Caco-2 (cell line): ENCODE data around the gene JARID2. TPM values are rescaled to one million over a fixed set of nuclear protein-coding genes. Genes with fewer than 3 reads are reported as not detected.

Experiments
- BruUV-seq: library from RNA; stranded (reverse); fragments of 400-500 nt; replicated peaks from 2 replicates; lab custom pipeline; 2021; lab: Mats Ljungman, UMichigan
- CTCF ChIA-PET: fragments of 300-600 bp; sonication (Branson Sonifier 250); formaldehyde crosslinking; loops from one replicate; lab custom pipeline; 2022; ENCODE audit warnings: antibody characterized with exemption; lab: Charles Lee
- POLR2A ChIA-PET: fragments of 300-600 bp; sonication (Branson Sonifier 250); formaldehyde crosslinking; loops from one replicate; lab custom pipeline; 2022; ENCODE audit warnings: antibody characterized with exemption; lab: Charles Lee
- DNase-seq, 2 experiments: peaks; one replicate each; pipeline versions ENCODE4 v3.0.0 to v3.0.0-alpha.2; 2020 to 2022
- H3K27me3 ChIP-seq: replicated peaks from 2 replicates; pipeline ENCODE4 v1.6.0; 2011; ENCODE audit warnings: low read length; ENCODE audit not compliant: control insufficient read depth, insufficient read depth
- H3K36me3 ChIP-seq: 2 replicates; pipeline ENCODE4 v1.5.1; 2011; ENCODE audit warnings: low read length; ENCODE audit not compliant: control insufficient read depth, insufficient read depth
- H3K4me1 ChIP-seq: fragments of 250-450 bp; sonication (Bioruptor Pico); 2 replicates; pipeline ENCODE4 v1.5.1; 2020; ENCODE audit warnings: mild to moderate bottlenecking
- H3K4me3 ChIP-seq: 2 replicates; pipeline ENCODE4 v1.5.1; 2011; ENCODE audit warnings: low read depth, mild to moderate bottlenecking, control low read depth, low read length
- H3K9me3 ChIP-seq: fragments of 250-450 bp; sonication (Bioruptor Pico); 2 replicates; pipeline ENCODE4 v1.5.1; 2020; ENCODE audit warnings: mild to moderate bottlenecking, moderate library complexity
- H3K27ac Mint-ChIP-seq: one replicate; pipeline ENCODE4 v1.8.0; 2022; ENCODE audit warnings: mixed read lengths; ENCODE audit not compliant: unreplicated experiment
- H3K27me3 Mint-ChIP-seq: one replicate; pipeline ENCODE4 v1.8.0; 2022; ENCODE audit warnings: mixed read lengths; ENCODE audit not compliant: insufficient read depth, unreplicated experiment
- H3K36me3 Mint-ChIP-seq: one replicate; pipeline ENCODE4 v1.8.0; 2022; ENCODE audit warnings: mild to moderate bottlenecking, mixed read lengths; ENCODE audit not compliant: insufficient read depth, unreplicated experiment
- H3K4me1 Mint-ChIP-seq: one replicate; pipeline ENCODE4 v1.8.0; 2022; ENCODE audit warnings: low read depth, mixed read lengths; ENCODE audit not compliant: unreplicated experiment
- H3K4me3 Mint-ChIP-seq: one replicate; pipeline ENCODE4 v1.8.0; 2022; ENCODE audit warnings: mild to moderate bottlenecking, moderate library complexity, mixed read lengths; ENCODE audit not compliant: unreplicated experiment
- H3K9me3 Mint-ChIP-seq: one replicate; pipeline ENCODE4 v1.8.0; 2022; ENCODE audit warnings: mixed read lengths; ENCODE audit not compliant: unreplicated experiment
- CTCF ChIP-seq, 2 experiments: fragments of 200-600 bp in 1 of 2; IDR thresholded peaks; 1 replicate in 1 of 2; 2 replicates in 1 of 2; pipeline versions ENCODE4 v1.5.1 to v1.8.0; 2011 to 2022; ENCODE audit warnings: antibody characterized with exemption in 1 of 2, control low read depth in 1 of 2, inconsistent platforms in 1 of 2, low read depth in 1 of 2, low read length in 1 of 2, mild to moderate bottlenecking in 1 of 2, moderate library complexity in 1 of 2; ENCODE audit not compliant: insufficient read depth in 1 of 2, severe bottlenecking in 1 of 2, unreplicated experiment in 1 of 2
- intact Hi-C: fragments of 100-400 bp; cut with micrococcal nuclease; formaldehyde crosslinking; loops from one replicate; pipeline ENCODE4 v1.10.0; 2022; ENCODE audit not compliant: unreplicated experiment
- total RNA-seq: library from RNA; stranded (reverse); gene quantifications from 2 replicates; pipeline ENCODE4 v1.2.3, GENCODE V29; 2022

The JARID2 gene
- total RNA-seq, 1 experiment from 2014 or later: 18.3 TPM

- no peak overlapping the region for H3K4me3 ChIP-seq
- Mint-ChIP-seq H3K4me3 (no peak overlapping the region), H3K27me3 (no peaks in the 10 kb centered on the region), H3K4me1 (no peaks in the 10 kb centered on the region), H3K27ac (no peak overlapping the region), H3K9me3 (no peaks in the 10 kb centered on the region), H3K36me3 (peaks cover 3% of the 10 kb centered on the region)
- no peaks in the 10 kb centered on the region for H3K27me3 ChIP-seq
- no peaks in the 10 kb centered on the region for H3K9me3 ChIP-seq
- peaks cover 14% of the 10 kb centered on the region; the same call in 1 of the 2 replicates for H3K4me1 ChIP-seq
- no peak for DNase-seq
- H3K36me3 ChIP-seq: no peaks in the 10 kb centered on the region
- no TSS peak for BruUV-seq
- intact Hi-C loops: no loop called here
- ChIA-PET CTCF (no interaction called here), POLR2A (no interaction called here)
- no peak for TF ChIP-seq CTCF (IDR thresholded peaks at IDR 0.05; ENCODE audit: insufficient read depth in 1 of 2, low read depth in 1 of 2, low read length in 1 of 2, severe bottlenecking in 1 of 2, unreplicated experiment in 1 of 2)
These were observed 131.1 kb downstream of the JARID2 start for GRCh38 chr6:15376900-15377487.

GRCh38 chr6:15378272-15378671 lies 132.4 kb downstream of the JARID2 start:
- intact Hi-C loops: no loop called here
- TF ChIP-seq CTCF (IDR thresholded peaks at IDR 0.05; ENCODE audit: insufficient read depth in 1 of 2, low read depth in 1 of 2, low read length in 1 of 2, severe bottlenecking in 1 of 2, unreplicated experiment in 1 of 2): no peak
- Histone ChIP-seq H3K4me3 (no peak overlapping the region), H3K9me3 (no peaks in the 10 kb centered on the region), H3K36me3 (no peaks in the 10 kb centered on the region), H3K4me1 (peaks cover 11% of the 10 kb centered on the region; the same call in 1 of the 2 replicates), H3K27me3 (no peaks in the 10 kb centered on the region)
- no TSS peak for BruUV-seq
- Mint-ChIP-seq H3K4me1 (no peaks in the 10 kb centered on the region), H3K4me3 (no peak overlapping the region), H3K27me3 (no peaks in the 10 kb centered on the region), H3K9me3 (no peaks in the 10 kb centered on the region), H3K36me3 (peaks cover 6% of the 10 kb centered on the region), H3K27ac (no peak overlapping the region)
- CTCF ChIA-PET: no interaction called here
- DNase-seq: no peak
- POLR2A ChIA-PET: no interaction called here

- Mint-ChIP-seq H3K4me3 (no peak overlapping the region), H3K36me3 (peaks cover 6% of the 10 kb centered on the region), H3K27me3 (no peaks in the 10 kb centered on the region), H3K9me3 (no peaks in the 10 kb centered on the region), H3K4me1 (no peaks in the 10 kb centered on the region), H3K27ac (no peak overlapping the region)
- intact Hi-C loops: no loop called here
- no peak for TF ChIP-seq CTCF (IDR thresholded peaks at IDR 0.05; ENCODE audit: insufficient read depth in 1 of 2, low read depth in 1 of 2, low read length in 1 of 2, severe bottlenecking in 1 of 2, unreplicated experiment in 1 of 2)
- no peak for DNase-seq
- Histone ChIP-seq H3K4me3 (no peak overlapping the region), H3K4me1 (peaks cover 6% of the 10 kb centered on the region; the same call in 1 of the 2 replicates), H3K36me3 (no peaks in the 10 kb centered on the region), H3K9me3 (no peaks in the 10 kb centered on the region), H3K27me3 (no peaks in the 10 kb centered on the region)
- ChIA-PET CTCF (no interaction called here), POLR2A (no interaction called here)
- no TSS peak for BruUV-seq
These were observed 133.0 kb downstream of the JARID2 start for GRCh38 chr6:15378866-15379265.
